Endodermal cell (in vitro differentiated cells): Measurements from ENCODE around the gene SC5D. TPM values are rescaled to one million over a fixed set of nuclear protein-coding genes. Genes with fewer than 3 reads are reported as not detected.

Source experiments
- DNase-seq: peaks from one replicate; pipeline ENCODE4 v3.0.0-alpha.2; 2017
- H3K27ac ChIP-seq: 2 replicates; pipeline ENCODE4 v1.5.1; 2013; ENCODE audit warnings: mild to moderate bottlenecking, low read depth, low read length, moderate library complexity
- H3K27me3 ChIP-seq: 2 replicates; pipeline ENCODE4 v1.6.1; 2013; ENCODE audit warnings: mild to moderate bottlenecking, low read length, moderate library complexity; ENCODE audit not compliant: insufficient read depth, control insufficient read depth, poor library complexity, severe bottlenecking
- H3K36me3 ChIP-seq: 2 replicates; pipeline ENCODE4 v1.7.0; 2013; ENCODE audit warnings: mild to moderate bottlenecking, low read length, moderate library complexity; ENCODE audit not compliant: control insufficient read depth, insufficient read depth
- H3K4me1 ChIP-seq: one replicate; pipeline ENCODE4 v1.7.0; 2013; ENCODE audit warnings: low read length; ENCODE audit not compliant: control insufficient read depth, insufficient read depth
- H3K4me3 ChIP-seq: 2 replicates; pipeline ENCODE4 v1.5.1; 2013; ENCODE audit warnings: mild to moderate bottlenecking, low read length, moderate library complexity
- H3K9ac ChIP-seq: 2 replicates; pipeline ENCODE4 v1.6.1; 2013; ENCODE audit warnings: mild to moderate bottlenecking, low read length, moderate library complexity; ENCODE audit not compliant: poor library complexity, severe bottlenecking; ENCODE audit errors: extremely low read depth
- H3K9me3 ChIP-seq: 2 replicates; pipeline ENCODE4 v1.6.1; 2013; ENCODE audit warnings: mild to moderate bottlenecking, low read length, moderate library complexity; ENCODE audit not compliant: control insufficient read depth
- H3K27ac Mint-ChIP-seq: 2 replicates; pipeline ENCODE4 v1.8.0; 2020; ENCODE audit warnings: mixed read lengths
- H3K27me3 Mint-ChIP-seq: 2 replicates; pipeline ENCODE4 v1.8.0; 2021; ENCODE audit warnings: mild to moderate bottlenecking, mixed read lengths; ENCODE audit not compliant: insufficient read depth
- H3K36me3 Mint-ChIP-seq: 2 replicates; pipeline ENCODE4 v1.8.0; 2020; ENCODE audit warnings: low read depth, mixed read lengths
- H3K4me1 Mint-ChIP-seq: 2 replicates; pipeline ENCODE4 v1.8.0; 2020; ENCODE audit warnings: mixed read lengths
- H3K4me3 Mint-ChIP-seq: 2 replicates; pipeline ENCODE4 v1.8.0; 2020; ENCODE audit warnings: mild to moderate bottlenecking, moderate library complexity, mixed read lengths
- H3K9me3 Mint-ChIP-seq: 2 replicates; pipeline ENCODE4 v1.8.0; 2020; ENCODE audit warnings: mild to moderate bottlenecking, mixed read lengths
- CTCF ChIP-seq: fragments of 200-600 bp; sonication (generic); conservative IDR thresholded peaks from 2 replicates; pipeline ENCODE4 v1.5.0; 2021; ENCODE audit warnings: antibody characterized with exemption, mild to moderate bottlenecking
- WGBS, 2 experiments: methylation state at CpG; one replicate each; pipeline versions ENCODE4 v1.1.5 to v1.1.7; 2013; ENCODE audit warnings: missing lambda C conversion rate in 2 of 2, mixed read lengths in 1 of 2; ENCODE audit not compliant: insufficient coverage in 1 of 2, insufficient read length in 1 of 2; 5-methylcytosine and 5-hydroxymethylcytosine counted together
- total RNA-seq, 2 donors: library from RNA; stranded (reverse); fragmentation: NEBNext Ultra II Directional in 1 of 2; extraction: Animal tissue kit (Norgen Biotek cat#: 25700) in 1 of 2; gene quantifications; 2 replicates in 1 of 2; 3 replicates in 1 of 2; pipeline ENCODE4 v1.2.1, GENCODE V29; 2021

The SC5D gene
- total RNA-seq, 2 donors from 2014 or later = 66.0 to 70.9 TPM

- DNase-seq = no peak
- Histone ChIP-seq H3K4me3 (no peak overlapping the region), H3K4me1 (no peaks in the 10 kb centered on the region), H3K27me3 (no peaks in the 10 kb centered on the region), H3K27ac (no peak overlapping the region), H3K9me3 (no peaks in the 10 kb centered on the region), H3K36me3 (peaks cover 50% of the 10 kb centered on the region), H3K9ac (no peak overlapping the region)
- no peaks in the 10 kb centered on the region for H3K27me3 Mint-ChIP-seq
- no peaks in the 10 kb centered on the region for H3K9me3 Mint-ChIP-seq
- no peak for TF ChIP-seq CTCF
- 100% methylated on average over 1 of the region's 3 CpGs; no CpG with 5 or more reads in 1 of the 2 experiments for WGBS, 2 experiments
- H3K27ac Mint-ChIP-seq = no peak overlapping the region
- H3K36me3 Mint-ChIP-seq = peaks cover 57% of the 10 kb centered on the region
- H3K4me1 Mint-ChIP-seq = peaks cover 6% of the 10 kb centered on the region
- H3K4me3 Mint-ChIP-seq = no peak overlapping the region
Measured at GRCh38 chr11:121308816-121309215, 16.2 kb downstream of the SC5D start.

DNA sequence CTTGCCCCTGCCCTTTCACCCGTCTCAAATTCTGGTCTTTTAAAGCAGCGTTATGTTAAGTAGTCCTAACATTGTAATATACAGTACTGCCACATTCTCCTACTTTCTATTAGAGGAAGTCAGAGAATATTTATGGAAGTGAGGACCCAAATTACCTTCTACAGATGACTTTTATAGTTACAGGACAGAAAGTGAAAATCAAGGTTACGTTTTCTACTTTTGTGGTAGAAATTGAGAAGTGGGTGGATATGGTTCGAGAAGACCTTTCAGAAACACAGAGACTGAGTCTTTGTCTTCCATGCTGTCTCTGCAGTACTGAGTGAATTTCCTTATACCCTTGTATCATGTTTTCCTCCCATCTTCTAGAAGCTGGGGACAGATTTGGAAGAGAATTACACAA, 17.1 kb downstream of the SC5D start:
- peaks cover 50% of the 10 kb centered on the region for H3K36me3 Mint-ChIP-seq
- H3K9me3 ChIP-seq = peaks cover 3% of the 10 kb centered on the region
- TF ChIP-seq CTCF = no peak
- H3K9ac ChIP-seq = no peak overlapping the region
- peaks cover 6% of the 10 kb centered on the region for H3K4me1 Mint-ChIP-seq
- H3K9me3 Mint-ChIP-seq = no peaks in the 10 kb centered on the region
- no peak for DNase-seq
- H3K27me3 ChIP-seq = no peaks in the 10 kb centered on the region
- no peak overlapping the region for H3K27ac ChIP-seq
- H3K27ac Mint-ChIP-seq = no peak overlapping the region
- no peaks in the 10 kb centered on the region for H3K4me1 ChIP-seq
- H3K36me3 ChIP-seq = peaks cover 46% of the 10 kb centered on the region
- no peak overlapping the region for H3K4me3 ChIP-seq
- H3K4me3 Mint-ChIP-seq = no peak overlapping the region
- WGBS, 2 experiments = 100% methylated on average over 4 of the region's 4 CpGs; no CpG with 5 or more reads in 1 of the 2 experiments
- H3K27me3 Mint-ChIP-seq = no peaks in the 10 kb centered on the region

GRCh38 chr11:121310908-121311307, 18.3 kb downstream of the SC5D start:
- H3K4me1 Mint-ChIP-seq = peaks cover 6% of the 10 kb centered on the region

More at GRCh38 chr11:121310908-121311307, 18.3 kb downstream of the SC5D start:
- DNase-seq = no peak
- peaks cover 38% of the 10 kb centered on the region for H3K36me3 Mint-ChIP-seq
- no peak for TF ChIP-seq CTCF
- no peak overlapping the region for H3K27ac Mint-ChIP-seq
- H3K4me3 Mint-ChIP-seq = no peak overlapping the region
- no peaks in the 10 kb centered on the region for H3K4me1 ChIP-seq
- H3K9me3 ChIP-seq = peaks cover 5% of the 10 kb centered on the region
- peaks cover 35% of the 10 kb centered on the region for H3K36me3 ChIP-seq
- no peaks in the 10 kb centered on the region for H3K9me3 Mint-ChIP-seq
- H3K27me3 ChIP-seq = no peaks in the 10 kb centered on the region
- 100% methylated on average over 1 of the region's 1 CpG; no CpG with 5 or more reads in 1 of the 2 experiments for WGBS, 2 experiments
- no peak overlapping the region for H3K4me3 ChIP-seq
- no peak overlapping the region for H3K27ac ChIP-seq
- H3K27me3 Mint-ChIP-seq = no peaks in the 10 kb centered on the region
- no peak overlapping the region for H3K9ac ChIP-seq
